GM18517 (cell line): ENCODE measurements around the gene MPG.
"Not testable (repeated sequence)": the region's sequence is repeated elsewhere in the genome, so short reads cannot be mapped to it uniquely, and the experiment has no call there.

Experiments
- ATAC-seq: cut with Tn5 transposase; IDR thresholded peaks from one replicate; pipeline ENCODE4 v1.9.1; 2021; ENCODE audit warnings: mild to moderate bottlenecking, moderate library complexity; ENCODE audit not compliant: unreplicated experiment

MPG gene

GRCh38 chr16:77807-78443, at the start of gene MPG:
MPG (plus strand) TSS chr16:78225; CDS start chr16:78310, 85 bp downstream.
- peak; percentile 80 for ATAC-seq

GRCh38 chr16:30627-31026, 47.4 kb upstream of the MPG start:
- ATAC-seq, result not testable (repeated sequence)

GRCh38 chr16:33154-33876, 44.7 kb upstream of the MPG start:
- ATAC-seq, result not testable (repeated sequence)

- no peak for ATAC-seq
Observed at GRCh38 chr16:33877-34647, 44.0 kb upstream of the MPG start.

- ATAC-seq, result no peak
Observed at GRCh38 chr16:34648-34987, 43.4 kb upstream of the MPG start.

- ATAC-seq, result no peak
Observed at GRCh38 chr16:35011-35677, 42.9 kb upstream of the MPG start.

- no peak for ATAC-seq
Observed at GRCh38 chr16:35678-36305, 42.2 kb upstream of the MPG start.

GRCh38 chr16:36336-36984, 41.6 kb upstream of the MPG start:
- no peak for ATAC-seq

GRCh38 chr16:37511-37910, 40.5 kb upstream of the MPG start:
- no peak for ATAC-seq

GRCh38 chr16:38206-38605, 39.8 kb upstream of the MPG start:
- ATAC-seq, result not testable (repeated sequence)

GRCh38 chr16:38941-39892, 38.8 kb upstream of the MPG start:
- peak; percentile 83 for ATAC-seq

GRCh38 chr16:41439-42068, 36.5 kb upstream of the MPG start:
- ATAC-seq, result no peak

- ATAC-seq, result no peak
Observed at GRCh38 chr16:42069-42457, 36.0 kb upstream of the MPG start.

GRCh38 chr16:42691-43090, 35.3 kb upstream of the MPG start:
- no peak for ATAC-seq

- no peak for ATAC-seq
Observed at GRCh38 chr16:43294-43693, 34.7 kb upstream of the MPG start.

GRCh38 chr16:44655-45054, 33.4 kb upstream of the MPG start:
- no peak for ATAC-seq

- ATAC-seq, result no peak
Observed at GRCh38 chr16:45454-45853, 32.6 kb upstream of the MPG start.

- not testable (repeated sequence) for ATAC-seq
Observed at GRCh38 chr16:46510-46909, 31.5 kb upstream of the MPG start.

GRCh38 chr16:47234-47633, 30.8 kb upstream of the MPG start:
- no peak for ATAC-seq
